Activated naive CD4-positive, alpha-beta T cell treated with anti-CD3 and anti-CD28 coated beads, Interleukin-2, amount 50 U/mL, for 16 hours (primary cell): ENCODE data around the gene ACTR3.
"Not testable (repeated sequence)": the region's sequence is repeated elsewhere in the genome, so short reads cannot be mapped to it uniquely, and the experiment has no call there.

Experiments
- DNase-seq: peaks from one replicate; pipeline ENCODE4 v3.0.0-alpha.2; 2020

Gene ACTR3

DNA sequence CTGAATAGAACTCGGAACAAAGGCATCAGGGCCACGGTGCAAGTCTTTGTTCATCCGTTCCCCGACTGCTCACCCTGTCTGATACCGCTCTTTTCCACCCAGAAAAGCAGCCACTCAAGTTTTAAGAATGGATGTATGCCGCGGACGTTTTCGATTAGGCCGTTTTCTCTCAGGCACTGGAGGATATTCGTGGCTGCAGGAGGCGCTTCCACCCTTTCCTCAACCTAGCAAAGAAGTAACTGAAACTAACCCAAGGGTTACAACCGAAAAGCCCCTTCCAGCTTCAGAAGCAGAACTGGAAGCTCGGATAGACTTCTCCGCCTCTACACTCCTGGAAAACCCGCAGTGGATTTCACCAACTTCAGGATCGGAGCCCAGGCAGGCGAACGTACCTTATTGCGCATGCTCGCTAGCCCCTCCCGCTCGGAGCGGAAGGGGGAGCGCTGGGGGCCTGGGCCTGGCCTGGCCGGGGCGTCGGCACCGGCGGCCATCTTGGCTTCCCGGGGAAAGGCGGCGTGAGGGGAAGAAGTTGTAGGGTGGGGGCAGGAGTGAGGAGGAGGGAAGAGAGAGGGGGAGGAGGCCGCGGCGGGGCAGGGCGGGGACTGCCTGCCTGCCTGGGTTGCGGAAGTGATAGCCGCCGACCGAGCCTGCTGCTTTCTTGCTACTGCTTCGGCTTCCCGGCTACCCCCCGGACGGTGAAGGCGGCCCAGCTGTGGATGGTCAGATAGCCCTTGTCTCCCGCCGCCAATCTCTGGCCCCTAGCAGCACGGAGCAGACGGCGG lies at the start of gene ACTR3:
Gene ACTR3, plus strand, starts transcription at position 619 of the 782 bp plus-strand sequence. CDS start 191 bp downstream, outside the sequence.
- DNase-seq, result peak; percentile 98

- no peak for DNase-seq
Observed at GRCh38 chr2:113840518-113840917, 49.4 kb upstream of the ACTR3 start.

- DNase-seq, result no peak
Observed at GRCh38 chr2:113842919-113843736, 46.8 kb upstream of the ACTR3 start.

DNA sequence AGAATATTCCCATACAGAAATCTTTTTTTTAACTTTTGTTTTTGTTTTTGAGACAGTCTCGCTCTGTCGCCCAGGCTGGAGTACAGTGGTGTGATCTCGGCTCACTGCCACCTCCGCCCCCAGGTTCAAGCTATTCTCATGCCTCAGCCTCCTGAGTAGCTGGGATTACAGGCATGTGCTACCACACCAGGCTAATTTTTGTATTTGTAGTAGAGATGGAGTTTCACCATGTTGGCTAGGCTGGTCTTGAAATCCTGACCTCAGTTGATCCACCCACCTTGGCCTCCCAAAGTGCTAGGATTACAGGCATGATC lies 46.2 kb upstream of the ACTR3 start:
- DNase-seq, result not testable (repeated sequence)

GRCh38 chr2:113845261-113845660 lies 44.6 kb upstream of the ACTR3 start:
- no peak for DNase-seq

DNA sequence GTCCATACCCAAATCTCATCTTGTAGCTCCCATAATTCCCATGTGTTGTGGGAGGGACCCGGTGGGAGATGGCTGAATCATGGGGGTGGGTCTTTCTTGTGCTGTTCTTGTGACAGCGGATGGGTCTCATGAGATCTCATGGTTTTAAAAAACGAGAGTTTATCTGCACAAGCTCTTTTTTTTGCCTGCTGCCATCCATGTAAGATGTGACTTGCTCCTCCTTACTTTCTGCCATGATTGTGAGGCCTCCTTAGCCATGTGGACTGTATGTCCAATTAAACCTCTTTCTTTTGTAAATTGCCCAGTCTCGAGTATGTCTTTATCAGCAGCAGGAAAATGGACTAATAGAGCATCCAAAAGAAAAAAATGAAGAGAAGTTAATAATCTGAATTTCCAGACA lies 44.1 kb upstream of the ACTR3 start:
- not testable (repeated sequence) for DNase-seq

GRCh38 chr2:113846429-113846828 lies 43.5 kb upstream of the ACTR3 start:
- DNase-seq, result no peak

DNA sequence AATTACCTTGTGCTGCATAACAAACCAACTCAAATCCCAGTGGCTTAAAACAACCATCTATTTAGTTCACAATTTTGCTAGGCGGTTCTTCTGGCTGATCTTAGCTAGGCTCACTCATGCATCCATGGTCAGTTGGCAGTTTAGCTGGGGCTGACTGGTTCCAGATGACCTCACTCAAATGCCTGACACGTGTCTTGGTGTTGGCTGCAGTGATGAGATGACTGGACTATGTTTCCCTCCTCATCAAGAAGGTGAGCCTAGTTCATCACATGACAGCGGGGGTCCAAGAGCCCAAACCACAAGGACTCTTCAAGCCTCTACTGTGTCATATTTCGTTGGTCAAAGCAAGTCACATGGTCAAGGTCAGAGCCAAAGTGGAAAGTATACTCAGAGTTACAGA lies 42.7 kb upstream of the ACTR3 start:
- no peak for DNase-seq

DNA sequence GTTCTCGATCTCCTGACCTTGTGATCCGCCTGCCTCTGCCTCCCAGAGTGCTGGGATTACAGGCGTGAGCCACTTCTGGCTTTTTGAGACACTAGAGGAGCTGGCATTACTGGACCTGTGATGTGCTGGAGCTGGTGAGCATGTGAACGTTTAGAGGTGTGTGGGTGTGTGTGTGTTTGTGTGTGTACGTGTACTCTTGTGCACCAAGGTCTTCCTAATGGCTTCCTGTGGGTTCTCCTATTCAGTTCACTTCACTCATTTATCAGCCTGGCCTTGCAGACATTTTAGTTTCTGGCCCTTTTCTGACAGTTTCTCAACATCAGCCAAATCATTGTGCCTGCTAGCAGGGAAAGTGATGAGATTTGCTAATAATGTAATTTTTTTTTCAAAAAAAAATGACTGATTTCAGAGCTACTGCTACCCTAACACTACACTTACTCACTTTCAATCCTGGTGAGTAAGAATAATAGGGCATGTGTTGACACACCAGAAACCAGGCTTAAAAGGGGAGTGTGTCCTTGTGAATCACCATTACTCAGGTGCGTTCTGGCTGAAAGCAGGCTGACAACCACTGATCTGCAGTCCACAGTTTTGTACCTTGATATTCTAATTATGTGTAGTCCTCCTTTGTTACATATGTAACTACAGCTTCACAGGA lies 41.0 kb upstream of the ACTR3 start:
- peak; percentile 30 for DNase-seq

DNA sequence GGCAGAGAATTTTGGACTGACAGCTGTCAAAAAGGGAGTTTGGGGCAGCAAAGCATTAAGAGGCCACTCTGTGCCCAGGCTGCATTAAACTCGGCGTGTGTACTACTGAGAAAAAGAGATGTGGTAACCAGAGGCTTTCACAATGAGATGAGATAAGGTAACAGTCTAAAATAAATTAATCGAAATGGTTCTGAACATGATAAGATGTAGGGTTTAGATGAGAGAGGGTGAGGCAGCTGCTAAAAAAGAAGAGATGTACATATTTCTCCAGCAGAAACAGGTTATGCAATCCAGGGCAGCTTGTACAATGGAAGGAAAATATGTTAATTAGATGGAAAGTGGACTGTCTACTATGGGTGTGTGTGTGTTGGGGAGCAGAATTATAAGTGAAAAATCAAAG lies 39.2 kb upstream of the ACTR3 start:
- DNase-seq, result no peak

GRCh38 chr2:113851640-113852039 lies 38.2 kb upstream of the ACTR3 start:
- DNase-seq, result no peak

DNA sequence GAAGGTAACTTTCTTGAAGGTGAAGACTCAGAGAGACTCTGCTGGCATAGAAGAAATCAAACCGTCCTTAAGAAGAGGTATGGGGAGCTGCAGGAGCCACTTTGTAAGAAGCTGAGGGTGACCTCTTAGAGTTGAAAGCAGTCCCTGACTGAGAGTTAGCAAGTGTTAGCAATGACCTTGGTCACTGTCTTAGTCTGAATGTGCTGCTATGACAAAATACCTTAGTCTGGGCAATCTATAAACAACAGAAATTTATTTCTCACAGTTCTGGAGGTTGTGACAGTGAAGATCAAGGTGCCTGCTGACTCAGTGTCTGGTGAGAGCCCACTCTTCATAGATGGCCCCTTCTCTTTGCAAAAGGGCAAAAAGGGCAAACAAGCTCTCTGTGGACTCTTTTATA lies 35.7 kb upstream of the ACTR3 start:
- DNase-seq, result no peak

GRCh38 chr2:113854970-113855740 lies 34.7 kb upstream of the ACTR3 start:
- DNase-seq, result no peak

DNA sequence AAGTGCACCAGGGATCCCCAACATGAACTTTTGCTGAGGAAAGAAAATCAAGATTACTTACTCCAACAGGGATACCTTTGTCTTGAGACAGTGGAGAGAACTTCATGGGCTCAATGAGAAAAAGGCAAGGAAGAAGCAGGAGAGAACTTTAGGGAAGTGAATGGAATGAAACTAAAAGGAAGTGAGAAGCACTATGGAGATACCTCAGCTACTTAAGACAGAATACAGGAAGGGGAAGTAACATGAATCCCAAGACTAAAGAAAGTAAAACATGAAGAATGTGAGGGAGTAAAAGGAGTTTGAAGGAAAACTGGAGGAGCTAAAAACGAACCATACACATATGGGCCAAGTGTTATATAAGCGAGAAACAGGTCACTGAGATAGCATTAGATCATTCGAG lies 32.4 kb upstream of the ACTR3 start:
- no peak for DNase-seq

- DNase-seq, result no peak
Observed at GRCh38 chr2:113858764-113859163, 31.1 kb upstream of the ACTR3 start.

DNA sequence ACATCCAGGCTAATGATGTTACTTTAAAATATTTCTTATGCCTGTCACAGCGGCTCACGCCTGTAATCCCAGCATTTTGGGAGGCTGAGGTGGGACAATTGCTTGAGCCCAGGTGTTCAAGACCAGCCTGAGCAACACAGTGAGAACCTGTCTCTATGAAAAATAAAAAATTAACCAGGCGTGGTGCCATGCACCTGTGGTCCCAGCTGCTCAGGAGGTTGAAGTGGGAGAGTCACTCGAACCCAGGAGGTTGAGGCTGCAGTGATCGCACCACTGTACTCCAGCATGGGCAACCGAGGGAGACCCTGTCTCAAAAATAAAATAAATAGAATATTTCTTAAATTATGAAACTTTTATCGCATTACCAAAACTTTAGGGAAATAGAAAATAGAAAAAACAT lies 28.1 kb upstream of the ACTR3 start:
- no peak for DNase-seq

DNA sequence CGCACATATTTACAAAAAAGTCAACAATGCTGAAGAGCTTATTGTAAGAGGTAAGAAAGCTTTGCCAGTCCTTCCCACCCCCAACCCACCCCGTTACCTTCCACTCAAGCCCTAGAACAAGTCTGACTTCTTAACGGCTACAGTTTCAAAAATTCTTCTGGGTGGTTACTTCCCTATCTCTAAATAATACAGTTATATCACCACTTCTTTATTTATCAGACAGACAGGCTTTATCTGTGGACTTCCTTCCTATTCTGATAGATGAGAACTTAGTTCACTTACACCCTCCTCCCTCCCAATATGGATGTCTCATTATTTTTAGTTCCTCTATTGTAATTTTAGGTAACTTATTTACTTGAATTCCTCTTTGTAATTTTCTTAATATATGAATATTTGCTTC lies 26.7 kb upstream of the ACTR3 start:
- no peak for DNase-seq

- DNase-seq, result no peak
Observed at GRCh38 chr2:113867571-113867970, 22.3 kb upstream of the ACTR3 start.

DNA sequence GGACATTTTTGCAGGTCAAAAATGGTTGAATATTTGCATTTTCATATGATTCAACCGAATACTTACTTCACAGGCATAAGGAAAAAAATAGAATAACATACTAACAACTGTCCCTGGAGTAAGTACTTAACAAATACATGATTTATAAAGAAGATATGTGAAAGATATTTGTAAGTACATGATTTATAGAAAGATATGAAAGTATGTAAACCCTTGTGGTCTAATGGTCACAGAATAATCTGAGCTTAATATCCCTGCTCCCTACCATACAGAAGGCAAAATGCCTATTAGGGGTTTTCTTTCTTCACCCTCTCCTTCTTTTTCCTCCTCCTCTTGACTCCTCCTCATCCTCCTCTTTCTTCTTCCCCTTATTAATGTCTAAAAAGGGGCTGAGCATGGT lies 20.6 kb upstream of the ACTR3 start:
- DNase-seq, result no peak

- DNase-seq, result no peak
Observed at GRCh38 chr2:113872201-113872600, 17.7 kb upstream of the ACTR3 start.

DNA sequence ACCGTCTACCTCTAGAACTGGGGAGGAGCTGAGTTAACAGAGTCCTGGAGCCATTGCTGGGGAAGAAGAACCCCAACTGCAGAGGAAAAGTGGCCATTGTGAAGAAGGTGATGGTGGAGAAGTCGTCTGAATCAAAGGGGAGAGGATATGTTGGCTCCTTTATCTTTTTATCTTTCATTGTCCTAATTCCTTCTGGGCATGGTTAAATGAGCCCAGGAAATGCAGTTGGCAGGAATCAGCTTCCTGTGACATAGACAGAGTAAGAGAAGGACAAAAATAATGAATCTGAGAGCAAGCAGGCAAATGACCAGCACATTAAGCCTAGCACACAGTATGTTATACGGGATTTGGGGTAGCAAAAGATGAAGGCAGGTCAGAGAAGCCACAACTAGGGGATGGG lies 16.0 kb upstream of the ACTR3 start:
- DNase-seq, result no peak

GRCh38 chr2:113875135-113875534 lies 14.8 kb upstream of the ACTR3 start:
- DNase-seq, result no peak
